ENCODE data around the gene ACSF3. TPM values are rescaled to one million over a fixed set of nuclear protein-coding genes. Genes with fewer than 3 reads are reported as not detected.

The ACSF3 gene
- total and polyA plus RNA-seq, 4 donors = 15.3 to 27.3 (median 18.8) TPM

GRCh38 chr16:89045181-89045815 is 48.4 kb upstream of the ACSF3 start:
- DNase-seq (ENCODE audit: low spot score) = no peak
- no peaks in the 10 kb centered on the region for H3K9me3 ChIP-seq (ENCODE audit: control insufficient read depth in 4 of 4, low read length in 3 of 4)
- H3K36me3 ChIP-seq (ENCODE audit: control insufficient read depth in 4 of 4, insufficient read depth in 3 of 4, low read depth in 1 of 4, low read length in 3 of 4) = no peaks in the 10 kb centered on the region
- TF ChIP-seq HNF4A (conservative IDR thresholded peaks at IDR 0.05) = no peak
- TF ChIP-seq ZBTB33 (IDR thresholded peaks at IDR 0.05) = no peak
- TF ChIP-seq GABPA (IDR thresholded peaks at IDR 0.05 in 1 of 2, conservative IDR thresholded peaks at IDR 0.05 in 1 of 2) = no peak
- no peak for TF ChIP-seq REST (IDR thresholded peaks at IDR 0.05)
- TF ChIP-seq RXRA (IDR thresholded peaks at IDR 0.05) = no peak
- no peak for TF ChIP-seq EGR1 (IDR thresholded peaks at IDR 0.05; ENCODE audit: low read depth in 2 of 2)
- no peak for TF ChIP-seq NR2F2 (IDR thresholded peaks at IDR 0.05)
- no peak for TF ChIP-seq FOXA2 (IDR thresholded peaks at IDR 0.05)
- no peak for TF ChIP-seq CTCF (IDR thresholded peaks at IDR 0.05; ENCODE audit: low read depth, low read length, missing input control)
- TF ChIP-seq YY1 (IDR thresholded peaks at IDR 0.05) = no peak
- no peak for TF ChIP-seq SP1 (IDR thresholded peaks at IDR 0.05)
- no peak for TF ChIP-seq TAF1 (conservative IDR thresholded peaks at IDR 0.05)
- no peak for TF ChIP-seq MAX (IDR thresholded peaks at IDR 0.05)
- TF ChIP-seq ATF3 (IDR thresholded peaks at IDR 0.05) = no peak
- H3K27ac ChIP-seq (ENCODE audit: low read depth in 1 of 2, low read length in 2 of 2) = no peak overlapping the region
- no peak overlapping the region for H3K4me3 ChIP-seq (ENCODE audit: low read depth in 1 of 3, low read length in 3 of 3)
- H3K4me1 ChIP-seq (ENCODE audit: control insufficient read depth in 4 of 4, insufficient read depth in 4 of 4, low read length in 3 of 4) = no peaks in the 10 kb centered on the region
- H3K27me3 ChIP-seq (ENCODE audit: control insufficient read depth in 4 of 4, insufficient read depth in 4 of 4, low read length in 3 of 4) = peaks cover 0 to 2% (median 0%) of the 10 kb centered on the region in 4 donors
- no peak overlapping the region for H3K9ac ChIP-seq (ENCODE audit: low read depth in 1 of 2, low read length in 2 of 2)
- 68% methylated on average over 12 of the region's 12 CpGs for WGBS

GRCh38 chr16:89045881-89046280 is 47.8 kb upstream of the ACSF3 start:
- H3K4me1 ChIP-seq (ENCODE audit: control insufficient read depth in 4 of 4, insufficient read depth in 4 of 4, low read length in 3 of 4) = no peaks in the 10 kb centered on the region
- H3K27me3 ChIP-seq (ENCODE audit: control insufficient read depth in 4 of 4, insufficient read depth in 4 of 4, low read length in 3 of 4) = peaks cover 0 to 2% (median 0%) of the 10 kb centered on the region in 4 donors
- H3K9ac ChIP-seq (ENCODE audit: low read depth in 1 of 2, low read length in 2 of 2) = no peak overlapping the region
- no peaks in the 10 kb centered on the region for H3K9me3 ChIP-seq (ENCODE audit: control insufficient read depth in 4 of 4, low read length in 3 of 4)
- no peaks in the 10 kb centered on the region for H3K36me3 ChIP-seq (ENCODE audit: control insufficient read depth in 4 of 4, insufficient read depth in 3 of 4, low read depth in 1 of 4, low read length in 3 of 4)
- H3K4me3 ChIP-seq (ENCODE audit: low read depth in 1 of 3, low read length in 3 of 3) = no peak overlapping the region
- no peak overlapping the region for H3K27ac ChIP-seq (ENCODE audit: low read depth in 1 of 2, low read length in 2 of 2)
- DNase-seq (ENCODE audit: low spot score) = no peak
- WGBS = 77% methylated on average over 4 of the region's 4 CpGs
- TF ChIP-seq MAX (IDR thresholded peaks at IDR 0.05) (no peak), RAD21 (IDR thresholded peaks at IDR 0.05) (no peak), EGR1 (IDR thresholded peaks at IDR 0.05; ENCODE audit: low read depth in 2 of 2) (no peak), NR2F2 (IDR thresholded peaks at IDR 0.05) (no peak), GABPA (IDR thresholded peaks at IDR 0.05 in 1 of 2, conservative IDR thresholded peaks at IDR 0.05 in 1 of 2) (no peak), HNF4G (IDR thresholded peaks at IDR 0.05) (no peak), SP1 (IDR thresholded peaks at IDR 0.05) (no peak), TAF1 (conservative IDR thresholded peaks at IDR 0.05) (no peak), FOXA2 (IDR thresholded peaks at IDR 0.05) (no peak), JUND (IDR thresholded peaks at IDR 0.05) (no peak), HNF4A (conservative IDR thresholded peaks at IDR 0.05) (no peak), CTCF (IDR thresholded peaks at IDR 0.05; ENCODE audit: low read depth, low read length, missing input control) (no peak), FOXA1 (IDR thresholded peaks at IDR 0.05) (no peak), YY1 (IDR thresholded peaks at IDR 0.05) (no peak), ATF3 (IDR thresholded peaks at IDR 0.05) (no peak)
